ENCODE data around the gene CYTH3.
"Not testable (repeated sequence)": the region's sequence is repeated elsewhere in the genome, so short reads cannot be mapped to it uniquely, and the experiment has no call there.

The CYTH3 gene, protein sequence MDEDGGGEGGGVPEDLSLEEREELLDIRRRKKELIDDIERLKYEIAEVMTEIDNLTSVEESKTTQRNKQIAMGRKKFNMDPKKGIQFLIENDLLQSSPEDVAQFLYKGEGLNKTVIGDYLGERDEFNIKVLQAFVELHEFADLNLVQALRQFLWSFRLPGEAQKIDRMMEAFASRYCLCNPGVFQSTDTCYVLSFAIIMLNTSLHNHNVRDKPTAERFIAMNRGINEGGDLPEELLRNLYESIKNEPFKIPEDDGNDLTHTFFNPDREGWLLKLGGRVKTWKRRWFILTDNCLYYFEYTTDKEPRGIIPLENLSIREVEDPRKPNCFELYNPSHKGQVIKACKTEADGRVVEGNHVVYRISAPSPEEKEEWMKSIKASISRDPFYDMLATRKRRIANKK

DNA sequence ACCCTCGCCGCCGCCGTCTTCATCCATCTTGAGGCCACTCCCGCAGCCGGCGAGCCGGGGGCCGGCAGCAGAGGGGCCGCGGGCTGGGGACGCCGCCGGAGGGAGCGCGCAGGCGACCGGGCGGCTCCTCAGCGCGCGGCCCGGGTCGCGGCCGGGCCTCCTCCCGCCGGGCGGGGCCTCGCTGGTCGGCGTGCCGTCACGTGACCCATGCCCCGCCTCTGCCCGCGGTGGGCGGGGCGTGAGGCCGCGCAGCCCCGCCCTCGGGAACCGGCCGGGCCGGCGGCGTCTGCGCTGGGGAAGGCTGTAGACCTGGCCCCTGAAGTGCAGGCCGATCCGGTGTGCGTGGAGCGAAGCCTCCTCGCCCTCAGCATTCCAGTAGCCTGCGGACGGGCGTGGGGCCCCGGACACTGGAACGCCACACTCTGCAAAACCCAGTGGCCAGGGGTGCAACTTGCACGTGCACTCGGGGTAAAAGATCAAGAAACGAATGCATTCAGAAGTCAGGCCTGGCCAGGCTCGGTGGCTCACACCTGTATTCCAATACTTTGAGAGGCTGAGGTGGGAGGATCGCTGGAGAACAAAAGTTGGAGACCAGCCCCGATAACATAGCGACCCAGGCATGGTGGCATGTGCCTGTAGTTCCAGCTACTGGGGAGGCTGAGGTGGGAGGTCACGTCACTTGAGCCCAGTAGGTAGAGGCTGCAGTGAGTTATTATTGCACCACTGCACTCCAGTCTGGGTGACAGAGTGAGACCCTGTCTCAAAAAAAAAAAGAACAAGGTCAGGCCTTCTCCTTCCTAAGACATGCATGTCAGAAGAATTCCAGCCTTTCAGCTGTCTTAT, at the start of gene CYTH3:
CYTH3 (minus strand) TSS at position 144 of the 843 bp plus-strand sequence; CDS start at position 27, 117 bp downstream.
- DNase-seq, result peak; percentile 90 to 98 (median 96)

DNA sequence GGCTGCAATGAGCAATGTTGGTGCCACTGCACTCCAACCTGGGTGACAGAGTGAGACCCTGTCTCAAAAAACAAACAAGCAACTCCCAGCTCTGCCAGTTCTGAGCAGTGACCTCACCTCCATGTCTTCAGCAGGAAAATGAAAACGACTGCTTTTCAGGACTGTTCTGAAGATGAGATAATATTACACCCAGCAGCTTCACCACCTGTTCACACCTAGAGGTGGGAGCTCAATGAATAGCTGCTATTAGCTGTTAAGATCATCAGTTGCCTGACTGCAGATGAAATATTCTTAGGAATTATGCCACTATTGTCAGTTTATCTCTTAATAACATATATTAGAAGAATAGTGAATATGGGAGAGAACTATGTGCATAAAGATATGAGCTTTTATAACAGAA, 48.4 kb upstream of the CYTH3 start:
- DNase-seq, result no peak

DNA sequence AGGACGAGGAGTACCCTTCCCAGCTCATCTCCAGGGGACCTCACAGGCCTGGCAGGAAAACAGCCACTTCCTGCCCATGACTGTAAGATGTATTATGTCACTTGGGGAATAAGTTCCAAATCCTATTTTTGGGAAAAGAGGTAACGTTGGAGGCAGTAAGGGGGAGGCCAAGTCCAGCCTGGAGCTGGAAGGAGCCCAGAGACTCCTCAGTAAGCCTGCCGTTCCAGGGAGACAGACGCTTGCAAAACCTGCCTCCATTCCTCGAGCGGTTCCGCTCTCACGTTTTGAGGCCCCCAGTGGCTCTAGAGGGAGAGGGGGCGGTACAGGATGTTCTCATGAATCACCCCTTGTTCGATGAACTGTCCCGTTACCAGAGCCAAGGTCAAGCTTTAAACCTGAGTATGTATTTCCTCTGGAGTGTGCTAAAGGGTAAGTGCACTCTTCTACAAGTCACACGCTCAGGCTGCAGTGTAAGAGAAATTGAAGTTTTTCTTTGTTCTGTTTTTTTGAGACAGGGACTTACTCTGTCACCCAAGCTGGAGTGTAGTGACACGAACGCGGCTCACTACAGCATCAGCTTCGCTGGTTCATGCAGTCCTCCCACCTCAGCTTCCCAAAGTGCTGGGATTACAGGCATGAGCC, 45.5 kb upstream of the CYTH3 start:
- peak; percentile 57 to 60 (median 58) for DNase-seq

DNA sequence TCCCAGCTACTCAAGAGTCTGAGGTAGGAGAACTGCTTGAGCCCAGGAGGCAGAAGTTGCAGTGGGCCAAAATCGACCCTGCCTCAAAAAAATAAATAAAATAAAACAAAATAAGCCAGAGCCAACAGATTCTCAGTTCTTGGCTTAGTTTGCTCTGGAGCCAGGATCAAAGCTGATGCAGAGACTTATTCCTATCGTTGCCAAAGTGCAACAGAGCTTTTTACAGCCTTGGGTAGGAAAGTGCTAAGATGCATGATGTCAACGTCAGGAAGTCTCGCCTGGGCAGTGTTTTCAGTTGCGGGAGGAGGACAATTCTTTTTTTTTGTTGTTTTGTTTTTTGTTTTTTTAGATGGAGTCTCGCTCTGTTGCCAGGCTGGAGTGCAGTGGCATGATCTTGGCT, 43.8 kb upstream of the CYTH3 start:
- no peak for DNase-seq

DNA sequence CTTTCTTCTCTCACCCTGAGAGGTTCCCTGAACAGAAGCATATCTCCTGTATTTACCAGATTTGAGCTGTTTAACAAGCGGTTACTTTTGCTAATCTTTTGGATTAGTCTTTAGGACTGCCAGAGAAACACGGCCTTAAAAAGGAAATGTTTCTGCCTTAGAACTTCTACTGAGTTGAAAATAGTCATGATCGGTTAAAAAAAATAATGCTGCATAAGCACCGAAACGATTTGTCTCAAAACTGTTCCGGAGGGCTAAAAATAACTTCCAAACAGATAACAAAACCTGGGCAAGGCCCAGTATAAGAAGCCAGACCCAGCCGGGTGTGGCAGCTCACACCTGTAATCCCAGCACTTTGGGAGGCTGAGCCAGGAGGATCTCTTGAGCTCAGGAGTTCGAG, 43.3 kb upstream of the CYTH3 start:
- no peak for DNase-seq

DNA sequence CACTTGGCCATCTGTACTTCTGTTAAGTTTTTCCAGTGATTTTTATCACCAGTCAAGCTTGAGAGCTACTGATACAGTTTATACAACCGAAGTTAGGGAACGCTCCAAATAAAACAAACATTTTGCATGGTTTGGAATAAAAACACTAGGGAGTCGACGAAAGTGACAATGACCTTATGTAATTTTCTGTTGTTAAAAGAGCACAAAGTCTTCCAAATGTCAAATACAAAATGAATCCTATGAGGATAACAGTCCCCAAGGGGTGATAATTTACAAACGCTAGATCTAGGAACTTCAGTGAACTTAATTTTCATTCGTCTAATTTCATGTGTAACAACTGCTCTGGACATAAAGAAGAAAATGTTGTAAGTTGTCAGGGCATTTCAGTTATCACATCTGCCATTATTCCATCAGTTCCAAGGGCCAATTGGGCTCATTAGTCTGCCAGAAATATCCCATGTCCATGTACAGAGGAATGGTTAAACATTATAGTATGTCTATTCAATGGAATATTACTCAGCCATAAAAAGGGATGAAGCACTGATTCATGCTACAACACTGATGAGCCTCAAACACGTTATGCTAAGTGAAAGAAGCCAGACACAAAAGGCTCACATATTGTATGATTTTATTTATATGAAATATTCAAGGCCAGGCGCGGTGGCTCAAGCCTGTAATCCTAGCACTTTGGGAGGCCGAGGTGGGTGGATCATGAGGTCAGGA, 38.0 kb upstream of the CYTH3 start:
- no peak for DNase-seq

DNA sequence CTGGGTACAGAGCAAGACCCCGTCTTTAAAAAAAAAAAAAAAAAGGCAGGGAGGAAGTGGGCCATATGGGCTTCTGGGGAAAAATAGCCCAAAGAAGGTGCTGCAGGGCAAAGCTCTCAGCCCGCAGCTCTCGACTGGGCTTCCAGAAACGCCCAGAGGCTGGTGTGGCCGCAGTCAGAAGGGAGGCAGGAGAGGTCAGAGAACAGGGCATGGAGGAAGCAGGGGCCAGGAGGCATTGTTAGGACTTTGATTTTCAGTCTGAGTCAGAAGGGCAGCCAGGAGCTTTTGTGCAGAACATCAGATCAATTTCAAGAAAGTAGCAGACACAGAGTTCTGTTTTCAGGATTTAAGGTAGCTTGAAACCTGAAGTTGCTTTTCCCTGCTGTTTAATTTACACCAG, 35.3 kb upstream of the CYTH3 start:
- DNase-seq, result no peak

DNA sequence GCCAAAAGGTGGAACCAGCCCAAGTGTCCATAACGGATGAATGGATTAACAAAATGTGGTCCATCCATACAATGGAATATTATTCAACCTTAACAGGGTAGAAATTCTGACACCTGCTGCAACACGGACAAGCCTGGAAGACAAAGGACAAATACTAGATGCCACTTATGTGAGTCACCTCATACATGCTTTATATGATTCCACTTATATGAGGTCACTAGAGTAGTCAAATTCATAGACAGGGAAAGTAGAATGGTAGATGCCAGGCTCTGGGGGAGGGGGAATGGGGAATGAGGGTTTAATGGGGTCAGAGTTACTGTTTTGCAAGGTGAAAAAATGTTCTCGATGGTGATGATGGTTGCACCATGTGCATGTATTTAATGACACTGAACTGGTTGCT, 34.0 kb upstream of the CYTH3 start:
- DNase-seq, result no peak

DNA sequence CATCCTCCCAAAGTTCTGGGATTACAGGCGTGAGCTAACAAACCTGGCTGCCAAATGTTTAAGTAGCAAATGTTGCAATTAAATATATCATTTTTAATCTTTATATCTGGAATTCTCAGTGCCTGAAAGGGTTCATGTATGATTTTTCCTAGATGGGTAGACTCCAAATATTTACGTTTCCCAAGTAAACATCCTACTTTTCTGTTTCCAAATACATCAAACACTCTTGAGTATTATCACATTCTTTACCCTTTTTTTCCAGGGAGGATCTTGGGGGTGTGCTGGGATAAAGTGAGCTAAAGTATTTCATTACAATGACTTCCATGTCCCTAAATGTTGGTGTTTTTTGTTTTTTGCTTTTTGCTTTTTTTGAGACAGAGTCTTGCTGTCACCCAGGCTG, 32.9 kb upstream of the CYTH3 start:
- DNase-seq, result no peak

DNA sequence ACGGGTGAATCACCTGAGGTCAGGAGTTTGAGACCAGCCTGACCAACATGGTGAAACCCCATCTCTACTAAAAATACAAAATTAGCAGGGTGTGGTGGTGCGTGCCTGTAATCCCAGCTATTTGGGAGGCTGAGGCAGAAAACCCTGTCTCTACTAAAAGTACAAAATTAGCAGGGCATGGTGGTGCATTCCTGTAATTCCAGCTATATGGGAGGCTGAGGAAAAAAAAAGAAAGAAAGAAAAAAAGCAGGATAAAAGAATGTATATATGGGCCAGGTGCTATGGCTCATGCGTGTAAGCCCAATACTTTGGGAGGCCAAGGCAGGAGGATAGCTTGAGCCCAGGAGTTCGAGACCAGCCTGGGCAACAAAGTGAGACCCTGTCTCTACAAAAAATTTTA, 29.0 kb upstream of the CYTH3 start:
- DNase-seq, result not testable (repeated sequence)

DNA sequence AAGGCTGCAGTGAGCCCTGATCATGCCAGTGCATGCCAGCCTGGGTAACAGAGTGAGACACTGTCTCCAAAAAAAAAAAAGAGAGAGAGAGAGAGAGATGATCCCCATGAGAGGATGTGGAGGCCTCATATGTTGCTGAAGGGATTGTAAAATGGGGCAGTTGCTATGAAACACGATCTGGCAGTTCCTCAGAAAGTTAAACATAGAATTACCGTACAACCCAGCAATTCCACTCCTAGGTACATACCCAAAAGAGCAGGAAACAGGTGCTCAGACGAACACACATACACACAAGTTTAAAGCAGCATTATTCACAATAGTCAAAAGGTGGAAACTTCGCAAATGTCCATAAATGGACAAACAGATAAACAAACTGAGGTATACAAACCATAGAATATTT, 27.4 kb upstream of the CYTH3 start:
- DNase-seq, result no peak

DNA sequence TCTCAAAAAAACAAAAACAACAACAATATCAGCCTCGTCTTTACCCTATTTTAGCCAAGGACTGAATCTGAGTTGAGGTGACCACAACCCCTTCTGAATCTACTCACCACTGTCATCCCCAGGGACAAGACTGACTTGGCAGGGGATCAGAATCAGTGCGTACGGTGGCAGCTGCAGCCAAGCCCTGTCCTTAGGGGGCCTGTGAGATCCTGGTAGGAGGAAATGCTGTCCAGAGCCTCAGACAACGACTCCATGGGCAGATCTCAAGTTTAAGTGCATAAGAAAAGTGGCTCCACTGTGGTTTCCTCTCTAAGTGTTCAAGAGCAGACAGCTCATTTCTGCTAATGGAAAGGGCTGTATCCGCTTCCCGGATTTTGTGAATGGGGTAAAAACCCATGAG, 22.4 kb upstream of the CYTH3 start:
- no peak for DNase-seq

DNA sequence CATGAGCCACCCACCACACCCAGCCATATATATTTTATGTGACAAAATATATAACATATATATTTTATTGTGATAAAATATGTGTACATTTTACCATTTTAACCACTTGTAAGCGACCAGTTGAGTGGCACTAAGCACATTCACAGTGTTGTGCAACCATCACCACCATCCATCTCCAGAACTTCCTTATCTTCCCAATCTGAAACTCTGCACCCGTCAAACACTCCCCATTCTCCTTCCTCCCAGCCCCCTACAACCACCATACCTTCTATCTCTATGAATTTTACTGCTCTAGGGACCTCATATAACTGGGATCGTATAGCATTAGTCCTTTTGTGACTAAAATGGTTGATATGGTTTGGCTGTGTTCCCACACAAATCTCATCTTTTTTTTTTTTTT, 20.8 kb upstream of the CYTH3 start:
- peak in 2 of 3 donors; percentile 10 to 22 for DNase-seq

DNA sequence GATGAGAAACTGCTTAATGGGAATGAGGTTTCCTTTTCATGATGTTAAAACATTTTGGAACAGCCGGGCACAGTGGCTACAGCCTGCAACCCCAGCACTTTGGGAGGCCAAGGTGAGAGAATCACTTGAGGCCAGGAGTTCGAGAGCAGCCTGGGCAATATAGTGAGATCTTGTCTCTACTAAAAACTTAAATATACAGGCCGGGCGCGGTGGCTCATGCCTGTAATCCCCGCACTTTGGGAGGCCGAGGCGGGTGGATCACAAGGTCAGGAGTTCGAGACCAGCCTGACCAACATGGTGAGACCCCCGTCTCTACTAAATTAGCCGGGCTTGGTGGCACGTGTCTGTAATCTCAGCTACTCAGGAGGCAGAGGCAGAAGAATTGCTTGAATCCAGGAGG, 19.5 kb upstream of the CYTH3 start:
- DNase-seq, result not testable (repeated sequence)

DNA sequence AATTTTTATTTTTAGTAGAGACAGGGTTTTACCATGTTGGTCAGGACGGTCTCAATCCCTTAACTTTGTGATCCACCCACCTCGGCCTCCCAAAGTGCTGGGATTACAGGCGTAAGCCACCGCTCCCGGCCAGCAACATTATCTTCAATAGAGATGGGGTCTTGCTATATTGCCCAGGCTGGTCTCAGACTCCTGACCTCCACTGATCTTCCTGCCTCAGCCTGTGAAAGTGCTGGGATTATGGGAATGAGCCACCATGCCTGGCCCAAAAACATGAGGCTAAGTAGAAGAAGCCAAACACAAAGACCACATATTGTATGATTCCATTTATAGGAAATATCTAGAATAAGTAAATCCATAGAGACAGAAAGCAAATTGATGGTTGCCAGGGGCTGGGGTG, 19.1 kb upstream of the CYTH3 start:
- no peak for DNase-seq

DNA sequence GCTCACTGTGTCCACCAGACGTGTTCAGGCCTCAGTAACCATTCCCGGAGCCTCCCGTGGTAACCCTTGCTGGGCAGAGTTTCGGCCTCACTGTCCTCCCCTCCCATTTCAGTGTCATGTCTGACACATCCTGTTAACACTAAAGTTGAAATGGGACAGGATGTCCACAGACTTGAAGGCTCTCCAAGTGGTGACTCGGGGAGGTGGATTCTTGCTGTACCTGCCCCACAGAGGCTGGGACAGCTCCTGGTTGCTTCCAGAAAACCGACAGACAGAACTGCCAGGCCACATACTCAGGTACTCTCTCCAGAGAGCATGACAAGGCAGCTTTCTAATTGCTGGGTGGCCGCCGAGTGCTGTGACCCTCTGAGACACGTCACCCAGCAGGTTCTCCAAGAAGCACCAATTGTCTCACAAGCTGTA, 17.9 kb upstream of the CYTH3 start:
- DNase-seq, result no peak

DNA sequence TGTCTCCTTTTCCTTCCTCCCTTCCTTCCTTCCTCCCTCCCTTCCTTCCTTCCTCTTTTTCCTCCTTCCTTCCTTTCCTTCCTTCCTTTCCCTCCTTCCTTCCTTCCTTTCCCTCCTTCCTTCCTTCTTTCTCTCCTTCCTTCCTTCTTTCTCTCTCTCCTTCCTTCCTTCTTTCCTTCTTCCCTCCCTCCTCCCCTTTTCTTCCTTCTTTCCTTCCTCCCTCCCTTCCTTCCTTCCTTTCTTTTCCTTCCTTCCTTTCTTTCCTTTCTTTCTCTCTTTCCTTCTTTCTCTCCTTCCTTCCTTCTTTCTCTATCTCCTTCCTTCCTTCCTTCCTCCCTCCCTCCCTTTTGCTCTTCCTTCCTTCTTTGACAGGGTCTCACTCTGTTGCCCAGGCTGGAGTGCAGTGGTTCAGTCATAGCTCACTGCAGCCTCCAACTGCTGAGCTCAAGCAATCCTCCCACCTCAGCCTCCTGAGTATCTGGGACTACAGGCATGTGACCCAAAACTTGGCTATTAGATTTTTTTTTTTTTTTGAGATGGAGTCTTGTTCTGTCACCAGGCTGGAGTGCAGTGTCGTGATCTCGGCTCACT, 15.9 kb upstream of the CYTH3 start:
- DNase-seq, result no peak

DNA sequence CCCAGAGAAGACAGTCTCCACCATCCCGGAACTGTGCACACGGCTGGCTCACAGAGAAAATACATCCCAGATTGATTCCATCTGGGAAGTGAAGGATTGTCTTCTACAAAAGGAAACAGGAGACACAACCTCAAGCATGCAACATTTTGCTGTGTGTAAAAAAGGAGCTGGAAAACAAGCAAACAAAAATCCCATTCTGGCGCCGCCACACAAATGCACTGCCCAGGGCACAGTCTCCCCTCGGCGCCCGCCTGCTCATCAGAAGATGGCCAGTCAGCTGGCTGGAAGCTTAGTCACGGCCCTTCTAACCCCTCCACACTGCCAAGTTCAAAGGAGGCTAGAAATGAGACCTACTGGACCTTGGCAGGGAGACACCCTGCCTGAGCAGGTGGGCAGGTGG, 14.1 kb upstream of the CYTH3 start:
- DNase-seq, result no peak

DNA sequence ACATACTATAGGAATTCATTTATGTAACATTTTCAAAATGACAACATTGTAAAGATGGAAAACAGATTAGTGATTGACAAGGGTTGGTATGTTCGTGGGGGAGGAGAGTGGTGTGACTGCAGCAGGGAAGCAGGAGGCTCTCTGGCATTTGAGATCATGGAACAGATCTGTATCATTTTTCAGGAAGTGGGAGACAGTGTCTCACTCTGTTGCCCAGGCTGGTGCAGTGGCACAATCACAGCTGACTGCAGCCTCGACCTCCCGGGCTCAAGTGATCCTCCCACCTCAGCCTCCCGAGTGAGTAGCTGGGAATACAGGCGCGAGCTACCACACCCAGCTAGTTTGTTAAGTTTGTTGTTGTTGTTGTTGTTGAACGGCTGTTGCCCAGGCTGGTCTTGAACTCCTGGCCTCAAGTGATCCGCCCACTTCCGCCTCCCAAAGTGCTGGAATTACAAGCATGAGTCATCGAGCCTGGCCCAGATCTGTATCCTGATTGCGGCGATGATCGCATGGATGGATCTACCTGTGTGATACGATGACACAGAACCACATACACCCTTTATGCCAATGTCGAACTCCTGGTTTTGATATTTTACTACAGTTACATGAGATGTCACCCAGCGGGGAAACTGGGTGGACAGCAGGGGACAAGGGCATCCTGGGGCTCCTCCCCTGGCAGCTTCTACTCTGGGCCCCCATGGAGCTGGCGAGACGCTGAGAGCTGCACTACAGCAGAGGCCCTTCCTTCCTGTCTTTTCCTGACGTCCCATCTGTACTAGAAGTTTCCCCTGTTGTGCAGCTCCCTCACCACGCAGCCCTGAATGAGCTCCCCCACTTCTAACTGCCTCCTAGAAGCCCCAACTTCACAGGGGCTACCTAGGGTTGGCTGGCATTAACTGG, 12.3 kb upstream of the CYTH3 start:
- no peak for DNase-seq

DNA sequence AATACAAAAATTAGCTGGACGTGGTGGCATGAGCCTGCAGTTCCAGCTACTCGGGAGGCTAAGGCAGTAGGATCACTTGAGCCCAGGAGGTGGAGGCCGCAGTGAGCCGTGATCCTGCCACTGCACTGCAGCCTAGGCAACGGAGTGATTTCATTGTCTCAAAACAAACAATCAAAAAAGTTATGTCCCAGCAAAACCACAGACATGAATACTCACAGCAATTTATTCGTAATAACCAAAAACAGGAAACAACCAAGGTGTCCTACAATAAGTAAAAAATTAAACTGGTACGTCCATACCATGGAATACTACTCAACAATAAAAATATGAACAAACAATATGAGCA, 11.6 kb upstream of the CYTH3 start:
- DNase-seq, result no peak

DNA sequence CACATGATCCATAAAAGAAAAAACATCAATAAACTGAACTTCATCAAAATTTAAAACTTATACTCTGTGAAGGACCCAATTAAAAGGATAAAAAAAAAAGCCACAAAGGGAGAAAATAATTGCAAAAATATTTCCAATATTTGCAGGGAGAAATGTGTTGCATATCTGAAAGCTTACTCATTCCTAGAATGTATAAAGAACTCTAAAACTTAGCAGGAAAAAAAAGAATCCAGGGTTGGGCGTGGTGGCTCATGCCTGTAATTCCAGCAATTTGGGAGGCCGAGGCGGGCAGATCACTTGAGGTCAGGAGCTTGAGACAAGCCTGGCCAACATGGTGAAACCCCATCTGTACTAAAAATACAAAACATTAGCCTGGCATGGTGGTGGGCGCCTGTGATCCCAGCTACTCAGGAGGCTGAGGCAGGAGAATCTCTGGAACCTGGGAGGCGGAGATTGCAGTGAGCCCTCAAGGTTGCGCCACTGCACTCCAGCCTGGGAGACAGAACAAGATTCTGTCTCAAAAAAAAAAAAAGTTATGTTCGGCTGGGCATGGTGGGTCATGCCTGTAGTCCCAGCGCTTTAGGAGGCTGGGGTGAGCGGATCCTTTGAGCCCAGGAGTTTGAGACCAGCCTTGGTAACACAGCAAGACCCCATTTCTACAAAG, 11.1 kb upstream of the CYTH3 start:
- DNase-seq, result not testable (repeated sequence)
